GM19193 (cell line): ENCODE results near the gene CA10.

ENCODE experiments used
- POLR2A ChIP-seq: IDR thresholded peaks from 4 replicates; pipeline ENCODE4 v1.6.1; 2011; ENCODE audit not compliant: insufficient read depth, insufficient read length; ENCODE audit errors: extremely low read depth

The CA10 gene

GRCh38 chr17:51676691-51677487 is 481.6 kb downstream of the CA10 start:
- TF ChIP-seq POLR2A = no peak

GRCh38 chr17:51674579-51675255 is 483.8 kb downstream of the CA10 start:
- TF ChIP-seq POLR2A = no peak

- TF ChIP-seq POLR2A = no peak
These were observed 485.4 kb downstream of the CA10 start for GRCh38 chr17:51673070-51673469.

GRCh38 chr17:51672065-51672464 is 486.4 kb downstream of the CA10 start:
- no peak for TF ChIP-seq POLR2A

- no peak for TF ChIP-seq POLR2A
These were observed 487.6 kb downstream of the CA10 start for GRCh38 chr17:51670899-51671298.

GRCh38 chr17:51668963-51669246 is 489.6 kb downstream of the CA10 start:
- no peak for TF ChIP-seq POLR2A

GRCh38 chr17:51668155-51668962 is 490.2 kb downstream of the CA10 start:
- TF ChIP-seq POLR2A = no peak

- TF ChIP-seq POLR2A = no peak
These were observed 490.8 kb downstream of the CA10 start for GRCh38 chr17:51667706-51668083.

- no peak for TF ChIP-seq POLR2A
These were observed 491.4 kb downstream of the CA10 start for GRCh38 chr17:51666971-51667705.

GRCh38 chr17:51662204-51663056 is 496.1 kb downstream of the CA10 start:
- TF ChIP-seq POLR2A = no peak

GRCh38 chr17:51661403-51661802 is 497.1 kb downstream of the CA10 start:
- no peak for TF ChIP-seq POLR2A

- no peak for TF ChIP-seq POLR2A
These were observed 498.2 kb downstream of the CA10 start for GRCh38 chr17:51660266-51660665.

GRCh38 chr17:51657224-51657623 is 501.3 kb downstream of the CA10 start:
- no peak for TF ChIP-seq POLR2A

GRCh38 chr17:51653878-51654277 is 504.6 kb downstream of the CA10 start:
- no peak for TF ChIP-seq POLR2A
